Liver (tissue), 9 donors: ENCODE results near the gene ALKBH4. TPM values are rescaled to one million over a fixed set of nuclear protein-coding genes. Genes with fewer than 3 reads are reported as not detected.
"Not testable (repeated sequence)": the region's sequence is repeated elsewhere in the genome, so short reads cannot be mapped to it uniquely, and the experiment has no call there.

Source experiments
- DNase-seq: peaks from one replicate; pipeline ENCODE4 v3.0.0-alpha.2; 2017; ENCODE audit warnings: low spot score
- H3K27ac ChIP-seq, 2 donors: one replicate each; pipeline ENCODE4 v1.7.0; 2013; ENCODE audit warnings: inconsistent platforms in 2 of 2, low read length in 2 of 2, control low read depth in 1 of 2, low read depth in 1 of 2, mild to moderate bottlenecking in 1 of 2
- H3K27me3 ChIP-seq, 4 donors: one replicate each; pipeline versions ENCODE4 v1.6.1 to v1.7.0; 2013; ENCODE audit warnings: low read length in 3 of 4, inconsistent platforms in 1 of 4, mild to moderate bottlenecking in 1 of 4, moderate library complexity in 1 of 4; ENCODE audit not compliant: control insufficient read depth in 4 of 4, insufficient read depth in 4 of 4
- H3K36me3 ChIP-seq, 4 donors: one replicate each; pipeline versions ENCODE4 v1.6.1 to v1.7.0; 2013; ENCODE audit warnings: low read length in 3 of 4, mild to moderate bottlenecking in 3 of 4, low read depth in 1 of 4, moderate library complexity in 1 of 4; ENCODE audit not compliant: control insufficient read depth in 4 of 4, insufficient read depth in 3 of 4
- H3K4me1 ChIP-seq, 4 donors: one replicate each; pipeline versions ENCODE4 v1.6.1 to v1.7.0; 2013; ENCODE audit warnings: low read length in 3 of 4, mild to moderate bottlenecking in 3 of 4, moderate library complexity in 1 of 4; ENCODE audit not compliant: control insufficient read depth in 4 of 4, insufficient read depth in 4 of 4
- H3K4me3 ChIP-seq, 3 donors: one replicate each; pipeline versions ENCODE4 v1.6.1 to v1.7.0; 2013; ENCODE audit warnings: low read length in 3 of 3, control low read depth in 1 of 3, low read depth in 1 of 3, mild to moderate bottlenecking in 1 of 3
- H3K9ac ChIP-seq, 2 donors: one replicate each; pipeline ENCODE4 v1.7.0; 2013; ENCODE audit warnings: low read length in 2 of 2, mild to moderate bottlenecking in 2 of 2, moderate library complexity in 2 of 2, control low read depth in 1 of 2, low read depth in 1 of 2
- H3K9me3 ChIP-seq, 4 donors: one replicate each; pipeline versions ENCODE4 v1.6.1 to v1.7.0; 2013; ENCODE audit warnings: low read length in 3 of 4; ENCODE audit not compliant: control insufficient read depth in 4 of 4
- FOXA1 ChIP-seq: IDR thresholded peaks from 2 replicates; pipeline ENCODE4 v1.6.1; 2016; ENCODE audit warnings: antibody characterized with exemption
- FOXA2 ChIP-seq: IDR thresholded peaks from 2 replicates; pipeline ENCODE4 v1.6.1; 2016; ENCODE audit warnings: antibody characterized with exemption
- GABPA ChIP-seq, 2 donors: IDR thresholded peaks in 1 of 2; conservative IDR thresholded peaks in 1 of 2; 2 replicates each; pipeline ENCODE4 v1.6.1; 2016; ENCODE audit warnings: antibody characterized with exemption in 2 of 2, mild to moderate bottlenecking in 1 of 2, moderate library complexity in 1 of 2
- HNF4A ChIP-seq, 2 donors: conservative IDR thresholded peaks; 2 replicates each; pipeline ENCODE4 v1.6.1; 2016; ENCODE audit warnings: antibody characterized with exemption in 2 of 2, mild to moderate bottlenecking in 2 of 2
- HNF4G ChIP-seq: IDR thresholded peaks from 2 replicates; pipeline ENCODE4 v1.6.1; 2016; ENCODE audit warnings: antibody characterized with exemption
- JUND ChIP-seq, 2 donors: IDR thresholded peaks; 2 replicates each; pipeline ENCODE4 v1.6.1; 2016; ENCODE audit warnings: antibody characterized with exemption in 2 of 2
- NR2F2 ChIP-seq: IDR thresholded peaks from 2 replicates; pipeline ENCODE4 v1.6.1; 2016; ENCODE audit warnings: antibody characterized with exemption
- RAD21 ChIP-seq, 2 donors: IDR thresholded peaks; 2 replicates each; pipeline ENCODE4 v1.6.1; 2016; ENCODE audit warnings: antibody characterized with exemption in 2 of 2, mild to moderate bottlenecking in 2 of 2
- SP1 ChIP-seq: IDR thresholded peaks from 2 replicates; pipeline ENCODE4 v1.6.1; 2018; ENCODE audit warnings: antibody characterized with exemption, mild to moderate bottlenecking
- TAF1 ChIP-seq: conservative IDR thresholded peaks from 2 replicates; pipeline ENCODE4 v1.6.1; 2016; ENCODE audit warnings: antibody characterized with exemption, mild to moderate bottlenecking
- YY1 ChIP-seq: IDR thresholded peaks from 2 replicates; pipeline ENCODE4 v1.6.1; 2016; ENCODE audit warnings: antibody characterized with exemption, mild to moderate bottlenecking
- WGBS: extraction: QIAGEN DNeasy Blood & Tissue Kit; methylation state at CpG from one replicate; pipeline ENCODE4 v1.1.7; 2013; 5-methylcytosine and 5-hydroxymethylcytosine counted together
- polyA plus RNA-seq, 2 donors: library from polyadenylated mRNA; stranded (reverse) in 1 of 2; unstranded in 1 of 2; fragments of 200-250 nt in 1 of 2; fragments of >200 nt in 1 of 2; fragmentation: Nextera tagmentation in 1 of 2; extraction: Ambion mirVana in 1 of 2; gene quantifications; one replicate each; pipeline versions ENCODE4 v1.2.1 to v1.2.3, GENCODE V29; 2013 to 2015
- total RNA-seq, 2 donors: library from RNA; depleted of rRNA; stranded (reverse); fragments of >200 nt; gene quantifications; one replicate each; pipeline ENCODE4 v1.2.3, GENCODE V29; 2014
- TF ChIP-seq, protein P1 (sequence below): IDR thresholded peaks from 2 replicates; pipeline ENCODE4 v1.6.1; 2016; ENCODE audit warnings: antibody characterized with exemption
- TF ChIP-seq, protein P2 (sequence below): IDR thresholded peaks from 2 replicates; pipeline ENCODE4 v1.6.1; 2016; ENCODE audit warnings: antibody characterized with exemption
- TF ChIP-seq, protein P3 (sequence below): fragments of 150-350 bp; IDR thresholded peaks from 2 replicates; pipeline ENCODE4 v1.5.1; 2017; ENCODE audit warnings: improper control_type of control experiment, low read depth, low read length; ENCODE audit not compliant: missing input control
- TF ChIP-seq, protein P4 (sequence below): IDR thresholded peaks from 2 replicates; pipeline ENCODE4 v1.6.1; 2016; ENCODE audit warnings: antibody characterized with exemption, mild to moderate bottlenecking
- donor health status: healthy.
- donor health status: healthy.
- donor health status: healthy.
- donor health status: healthy.
- donor health status: healthy.

ALKBH4 gene
- total and polyA plus RNA-seq, 4 donors: 5.7 to 8.7 (median 6.9) TPM

DNA sequence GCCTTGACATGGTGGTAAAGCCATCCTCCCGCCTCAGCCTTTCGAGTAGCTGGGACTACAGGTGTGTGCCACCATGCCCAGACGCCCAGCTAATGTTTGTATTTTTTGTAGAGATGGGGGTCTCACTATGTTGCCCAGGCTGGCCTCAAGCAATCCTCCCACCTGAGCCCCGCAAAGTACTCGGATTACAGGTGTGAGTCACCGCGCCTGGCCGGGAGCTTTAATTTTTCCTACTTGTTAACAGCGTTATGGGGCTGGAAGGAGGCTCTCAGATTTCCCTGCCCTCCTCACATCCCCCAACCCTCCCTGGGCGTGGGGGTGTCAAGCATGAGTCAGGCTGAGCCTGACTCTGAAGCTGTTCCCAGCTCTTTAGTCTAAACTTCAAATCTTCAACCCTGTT lies 8.3 kb downstream of the ALKBH4 start:
- H3K9me3 ChIP-seq: no peaks in the 10 kb centered on the region
- no peak for TF ChIP-seq FOXA2
- no peak for TF ChIP-seq TAF1
- TF ChIP-seq SP1: no peak
- no peak for TF ChIP-seq JUND (IDR thresholded peaks at IDR 0.05)
- TF ChIP-seq HNF4G: no peak
- TF ChIP-seq, protein P1, sequence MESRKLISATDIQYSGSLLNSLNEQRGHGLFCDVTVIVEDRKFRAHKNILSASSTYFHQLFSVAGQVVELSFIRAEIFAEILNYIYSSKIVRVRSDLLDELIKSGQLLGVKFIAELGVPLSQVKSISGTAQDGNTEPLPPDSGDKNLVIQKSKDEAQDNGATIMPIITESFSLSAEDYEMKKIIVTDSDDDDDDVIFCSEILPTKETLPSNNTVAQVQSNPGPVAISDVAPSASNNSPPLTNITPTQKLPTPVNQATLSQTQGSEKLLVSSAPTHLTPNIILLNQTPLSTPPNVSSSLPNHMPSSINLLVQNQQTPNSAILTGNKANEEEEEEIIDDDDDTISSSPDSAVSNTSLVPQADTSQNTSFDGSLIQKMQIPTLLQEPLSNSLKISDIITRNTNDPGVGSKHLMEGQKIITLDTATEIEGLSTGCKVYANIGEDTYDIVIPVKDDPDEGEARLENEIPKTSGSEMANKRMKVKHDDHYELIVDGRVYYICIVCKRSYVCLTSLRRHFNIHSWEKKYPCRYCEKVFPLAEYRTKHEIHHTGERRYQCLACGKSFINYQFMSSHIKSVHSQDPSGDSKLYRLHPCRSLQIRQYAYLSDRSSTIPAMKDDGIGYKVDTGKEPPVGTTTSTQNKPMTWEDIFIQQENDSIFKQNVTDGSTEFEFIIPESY: no peak
- TF ChIP-seq, protein P2, sequence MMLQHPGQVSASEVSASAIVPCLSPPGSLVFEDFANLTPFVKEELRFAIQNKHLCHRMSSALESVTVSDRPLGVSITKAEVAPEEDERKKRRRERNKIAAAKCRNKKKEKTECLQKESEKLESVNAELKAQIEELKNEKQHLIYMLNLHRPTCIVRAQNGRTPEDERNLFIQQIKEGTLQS: no peak
- no peak for TF ChIP-seq FOXA1
- TF ChIP-seq RAD21 (IDR thresholded peaks at IDR 0.05): no peak
- no peaks in the 10 kb centered on the region for H3K27me3 ChIP-seq
- H3K9ac ChIP-seq: no peak overlapping the region
- no peak overlapping the region for H3K4me3 ChIP-seq
- no peak for DNase-seq
- 95% methylated on average over 10 of the region's 10 CpGs for WGBS
- no peaks in the 10 kb centered on the region for H3K4me1 ChIP-seq
- H3K27ac ChIP-seq: no peak overlapping the region
- H3K36me3 ChIP-seq: peaks cover 6 to 35% (median 9%) of the 10 kb centered on the region in 4 donors

DNA sequence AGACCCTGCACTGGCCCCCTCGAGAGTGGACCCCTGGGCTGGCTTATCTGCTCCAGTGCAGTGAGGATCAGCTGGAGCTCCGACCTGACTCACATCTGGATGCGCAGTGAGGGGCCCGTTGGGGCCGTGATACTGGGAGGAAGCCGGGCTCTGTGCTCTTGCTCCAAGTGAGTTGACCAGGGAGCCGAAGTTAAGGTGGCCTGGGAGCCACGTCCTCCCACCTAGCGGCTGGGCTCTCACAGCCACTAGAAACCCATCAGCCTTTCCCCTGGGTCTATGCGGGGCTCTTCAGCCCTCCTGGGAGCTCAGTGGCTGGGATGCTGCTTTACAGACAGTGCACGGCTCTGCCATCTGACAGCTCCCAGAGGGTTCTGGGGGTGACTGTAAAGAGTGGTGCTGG lies 9.1 kb downstream of the ALKBH4 start:
- Histone ChIP-seq H3K4me1 (no peaks in the 10 kb centered on the region), H3K36me3 (peaks cover 6 to 35% (median 9%) of the 10 kb centered on the region in 4 donors), H3K27ac (no peak overlapping the region), H3K9ac (no peak overlapping the region), H3K4me3 (no peak overlapping the region), H3K27me3 (no peaks in the 10 kb centered on the region), H3K9me3 (no peaks in the 10 kb centered on the region)
- WGBS: 95% methylated on average over 11 of the region's 11 CpGs
- DNase-seq: no peak
- no peak for TF ChIP-seq FOXA1
- TF ChIP-seq RAD21 (IDR thresholded peaks at IDR 0.05): no peak
- TF ChIP-seq, protein P3, sequence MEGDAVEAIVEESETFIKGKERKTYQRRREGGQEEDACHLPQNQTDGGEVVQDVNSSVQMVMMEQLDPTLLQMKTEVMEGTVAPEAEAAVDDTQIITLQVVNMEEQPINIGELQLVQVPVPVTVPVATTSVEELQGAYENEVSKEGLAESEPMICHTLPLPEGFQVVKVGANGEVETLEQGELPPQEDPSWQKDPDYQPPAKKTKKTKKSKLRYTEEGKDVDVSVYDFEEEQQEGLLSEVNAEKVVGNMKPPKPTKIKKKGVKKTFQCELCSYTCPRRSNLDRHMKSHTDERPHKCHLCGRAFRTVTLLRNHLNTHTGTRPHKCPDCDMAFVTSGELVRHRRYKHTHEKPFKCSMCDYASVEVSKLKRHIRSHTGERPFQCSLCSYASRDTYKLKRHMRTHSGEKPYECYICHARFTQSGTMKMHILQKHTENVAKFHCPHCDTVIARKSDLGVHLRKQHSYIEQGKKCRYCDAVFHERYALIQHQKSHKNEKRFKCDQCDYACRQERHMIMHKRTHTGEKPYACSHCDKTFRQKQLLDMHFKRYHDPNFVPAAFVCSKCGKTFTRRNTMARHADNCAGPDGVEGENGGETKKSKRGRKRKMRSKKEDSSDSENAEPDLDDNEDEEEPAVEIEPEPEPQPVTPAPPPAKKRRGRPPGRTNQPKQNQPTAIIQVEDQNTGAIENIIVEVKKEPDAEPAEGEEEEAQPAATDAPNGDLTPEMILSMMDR: no peak
- no peak for TF ChIP-seq HNF4G
- no peak for TF ChIP-seq NR2F2
- TF ChIP-seq SP1: no peak
- no peak for TF ChIP-seq YY1
- TF ChIP-seq, protein P2: no peak
- no peak for TF ChIP-seq HNF4A (conservative IDR thresholded peaks at IDR 0.05)
- TF ChIP-seq, protein P4, sequence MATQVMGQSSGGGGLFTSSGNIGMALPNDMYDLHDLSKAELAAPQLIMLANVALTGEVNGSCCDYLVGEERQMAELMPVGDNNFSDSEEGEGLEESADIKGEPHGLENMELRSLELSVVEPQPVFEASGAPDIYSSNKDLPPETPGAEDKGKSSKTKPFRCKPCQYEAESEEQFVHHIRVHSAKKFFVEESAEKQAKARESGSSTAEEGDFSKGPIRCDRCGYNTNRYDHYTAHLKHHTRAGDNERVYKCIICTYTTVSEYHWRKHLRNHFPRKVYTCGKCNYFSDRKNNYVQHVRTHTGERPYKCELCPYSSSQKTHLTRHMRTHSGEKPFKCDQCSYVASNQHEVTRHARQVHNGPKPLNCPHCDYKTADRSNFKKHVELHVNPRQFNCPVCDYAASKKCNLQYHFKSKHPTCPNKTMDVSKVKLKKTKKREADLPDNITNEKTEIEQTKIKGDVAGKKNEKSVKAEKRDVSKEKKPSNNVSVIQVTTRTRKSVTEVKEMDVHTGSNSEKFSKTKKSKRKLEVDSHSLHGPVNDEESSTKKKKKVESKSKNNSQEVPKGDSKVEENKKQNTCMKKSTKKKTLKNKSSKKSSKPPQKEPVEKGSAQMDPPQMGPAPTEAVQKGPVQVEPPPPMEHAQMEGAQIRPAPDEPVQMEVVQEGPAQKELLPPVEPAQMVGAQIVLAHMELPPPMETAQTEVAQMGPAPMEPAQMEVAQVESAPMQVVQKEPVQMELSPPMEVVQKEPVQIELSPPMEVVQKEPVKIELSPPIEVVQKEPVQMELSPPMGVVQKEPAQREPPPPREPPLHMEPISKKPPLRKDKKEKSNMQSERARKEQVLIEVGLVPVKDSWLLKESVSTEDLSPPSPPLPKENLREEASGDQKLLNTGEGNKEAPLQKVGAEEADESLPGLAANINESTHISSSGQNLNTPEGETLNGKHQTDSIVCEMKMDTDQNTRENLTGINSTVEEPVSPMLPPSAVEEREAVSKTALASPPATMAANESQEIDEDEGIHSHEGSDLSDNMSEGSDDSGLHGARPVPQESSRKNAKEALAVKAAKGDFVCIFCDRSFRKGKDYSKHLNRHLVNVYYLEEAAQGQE: no peak
- no peak for TF ChIP-seq FOXA2
- no peak for TF ChIP-seq GABPA (IDR thresholded peaks at IDR 0.05 in 1 of 2, conservative IDR thresholded peaks at IDR 0.05 in 1 of 2)

DNA sequence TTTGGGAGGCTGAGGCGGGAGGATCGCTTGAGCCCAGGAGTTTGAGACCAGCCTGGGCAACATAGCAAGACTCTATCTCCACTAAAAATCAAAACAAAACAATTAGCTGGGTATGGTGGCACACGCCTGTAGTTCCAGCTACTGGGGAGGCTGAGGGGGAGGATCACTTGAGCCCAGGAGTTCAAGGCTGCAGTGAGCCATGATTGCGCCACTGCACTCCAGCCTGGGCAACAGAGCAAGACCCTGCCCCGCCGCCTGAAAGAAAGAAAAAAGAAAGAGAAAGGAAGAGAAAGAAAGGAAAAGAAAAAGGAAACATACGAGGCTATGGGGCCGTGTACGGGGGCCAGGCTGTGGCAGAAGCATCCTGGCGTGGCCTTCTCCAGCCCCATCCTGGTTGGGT lies 9.7 kb downstream of the ALKBH4 start:
- H3K36me3 ChIP-seq: peaks cover 6 to 35% (median 9%) of the 10 kb centered on the region in 4 donors
- H3K27ac ChIP-seq, H3K9ac ChIP-seq, H3K27me3 ChIP-seq, H3K4me1 ChIP-seq, DNase-seq, H3K4me3 ChIP-seq, H3K9me3 ChIP-seq: not testable (repeated sequence)
- 96% methylated on average over 10 of the region's 10 CpGs for WGBS
